H1 (cell line): ENCODE data around the gene RASGEF1C. TPM values are rescaled to one million over a fixed set of nuclear protein-coding genes. Genes with fewer than 3 reads are reported as not detected.

Experiments used
- CTCF ChIA-PET: fragments of 300-600 bp; sonication (Branson Sonifier 250); formaldehyde crosslinking; loops from one replicate; lab custom pipeline; 2021; ENCODE audit not compliant: partially characterized antibody; lab: Charles Lee
- POLR2A ChIA-PET: fragments of 300-600 bp; sonication (Branson Sonifier 250); formaldehyde crosslinking; loops from one replicate; lab custom pipeline; 2021; ENCODE audit warnings: inconsistent platforms; ENCODE audit not compliant: partially characterized antibody; lab: Charles Lee
- DNase-seq, 2 experiments: peaks; one replicate each; pipeline versions ENCODE4 v3.0.0 to v3.0.0-alpha.2; 2010 to 2022; ENCODE audit warnings: low spot score in 2 of 2, low read depth in 1 of 2, mixed read lengths in 1 of 2
- FAIRE-seq: peaks from 2 replicates; lab custom pipeline; 2011; peaks lifted over from hg19 to GRCh38; lab: Jason Lieb, UNC
- H2AFZ ChIP-seq: 2 replicates; pipeline ENCODE4 v1.8.1; 2012; ENCODE audit warnings: low read length, inconsistent platforms
- H2AK5ac ChIP-seq: 2 replicates; pipeline ENCODE4 v1.6.1; 2013; ENCODE audit warnings: low read depth, low read length
- H2BK120ac ChIP-seq: replicated peaks from 2 replicates; pipeline ENCODE3; 2013; ENCODE audit warnings: low read depth, low read length, inconsistent platforms
- H2BK12ac ChIP-seq: 2 replicates; pipeline ENCODE4 v1.6.1; 2013; ENCODE audit warnings: low read depth, low read length
- H2BK15ac ChIP-seq: 2 replicates; pipeline ENCODE4 v1.6.1; 2013; ENCODE audit warnings: low read length
- H2BK20ac ChIP-seq: 2 replicates; pipeline ENCODE4 v1.6.1; 2013; ENCODE audit warnings: low read length
- H2BK5ac ChIP-seq: 2 replicates; pipeline ENCODE4 v1.6.1; 2013; ENCODE audit warnings: low read depth, low read length
- H3K14ac ChIP-seq: 2 replicates; pipeline ENCODE4 v1.6.1; 2013; ENCODE audit warnings: inconsistent platforms; ENCODE audit not compliant: insufficient read length
- H3K18ac ChIP-seq: 2 replicates; pipeline ENCODE4 v1.6.1; 2013; ENCODE audit warnings: low read length; ENCODE audit errors: extremely low read depth
- H3K23ac ChIP-seq: 2 replicates; pipeline ENCODE4 v1.6.1; 2013; ENCODE audit warnings: inconsistent platforms; ENCODE audit not compliant: insufficient read length
- H3K23me2 ChIP-seq: 2 replicates; pipeline ENCODE4 v1.6.1; 2013; ENCODE audit warnings: low read depth, low read length
- H3K27ac ChIP-seq: 2 replicates; pipeline ENCODE4 v1.6.1; 2011; ENCODE audit warnings: low read depth, low read length, inconsistent platforms
- H3K27me3 ChIP-seq, 4 experiments: replicated peaks in 1 of 4; 1 replicate in 1 of 4; 2 replicates in 3 of 4; pipeline versions ENCODE4 v1.6.1 to v1.8.1; 2011 to 2013; ENCODE audit warnings: low read length in 3 of 4, mild to moderate bottlenecking in 3 of 4, inconsistent platforms in 2 of 4, mixed read lengths in 2 of 4, moderate library complexity in 1 of 4; ENCODE audit not compliant: control insufficient read depth in 3 of 4, insufficient read depth in 3 of 4; ENCODE audit errors: extremely low read depth in 1 of 4
- H3K36me3 ChIP-seq, 4 experiments: 2 replicates each; pipeline versions ENCODE4 v1.6.1 to v1.8.1; 2011 to 2013; ENCODE audit warnings: mild to moderate bottlenecking in 4 of 4, low read length in 3 of 4, moderate library complexity in 2 of 4, control low read depth in 1 of 4, inconsistent platforms in 1 of 4; ENCODE audit not compliant: insufficient read depth in 4 of 4, control insufficient read depth in 2 of 4
- H3K4ac ChIP-seq: replicated peaks from 2 replicates; pipeline ENCODE3; 2013; ENCODE audit warnings: low read length, low read depth, mixed read lengths, inconsistent platforms; ENCODE audit not compliant: insufficient read length
- H3K4me1 ChIP-seq, 4 experiments: replicated peaks in 1 of 4; 1 replicate in 1 of 4; 2 replicates in 3 of 4; pipeline versions ENCODE4 v1.6.1 to v1.8.1; 2011 to 2013; ENCODE audit warnings: low read length in 3 of 4, inconsistent platforms in 2 of 4, mixed read lengths in 1 of 4; ENCODE audit not compliant: insufficient read depth in 4 of 4, control insufficient read depth in 3 of 4
- H3K4me2 ChIP-seq, 2 experiments: 2 replicates each; pipeline versions ENCODE4 v1.6.1 to v1.8.1; 2011 to 2013; ENCODE audit warnings: low read depth in 2 of 2, low read length in 2 of 2, control low read depth in 1 of 2, inconsistent platforms in 1 of 2, mild to moderate bottlenecking in 1 of 2; ENCODE audit not compliant: insufficient read depth in 1 of 2
- H3K4me3 ChIP-seq, 4 experiments: fragments of 200-600, 300-600 bp in 1 of 4; sonication (generic), shearing (Covaris generic), sonication (Bioruptor Twin) in 1 of 4; 2 replicates each; pipeline versions ENCODE4 v1.5.1 to v1.8.1; 2011 to 2016; ENCODE audit warnings: low read length in 4 of 4, low read depth in 3 of 4, control low read depth in 2 of 4, inconsistent platforms in 2 of 4, mild to moderate bottlenecking in 2 of 4, mixed read lengths in 1 of 4, moderate library complexity in 1 of 4; ENCODE audit not compliant: insufficient read depth in 2 of 4; ENCODE audit errors: extremely low read depth in 1 of 4
- H3K56ac ChIP-seq: replicated peaks from 2 replicates; pipeline ENCODE3; 2013; ENCODE audit warnings: low read depth, mild to moderate bottlenecking, mixed read lengths, low read length, inconsistent platforms; ENCODE audit not compliant: insufficient read length
- H3K79me1 ChIP-seq: 2 replicates; pipeline ENCODE4 v1.6.1; 2013; ENCODE audit warnings: low read depth, low read length, control low read depth
- H3K79me2 ChIP-seq, 2 experiments: 2 replicates each; pipeline versions ENCODE4 v1.6.1 to v1.8.1; 2012 to 2013; ENCODE audit warnings: low read length in 2 of 2, mild to moderate bottlenecking in 2 of 2, inconsistent platforms in 1 of 2; ENCODE audit not compliant: insufficient read depth in 2 of 2, control insufficient read depth in 1 of 2
- H3K9ac ChIP-seq, 4 experiments: replicated peaks in 1 of 4; 1 replicate in 1 of 4; 2 replicates in 3 of 4; pipeline versions ENCODE4 v1.6.1 to v1.8.1; 2011 to 2013; ENCODE audit warnings: low read depth in 3 of 4, low read length in 3 of 4, control low read depth in 2 of 4, mild to moderate bottlenecking in 2 of 4, moderate library complexity in 2 of 4, inconsistent platforms in 1 of 4; ENCODE audit errors: extremely low read depth in 1 of 4
- H3K9me3 ChIP-seq, 2 experiments: 2 replicates each; pipeline versions ENCODE4 v1.6.1 to v1.8.1; 2012 to 2013; ENCODE audit warnings: mild to moderate bottlenecking in 2 of 2, moderate library complexity in 2 of 2, control low read depth in 1 of 2, inconsistent platforms in 1 of 2, low read depth in 1 of 2, low read length in 1 of 2, mixed read lengths in 1 of 2; ENCODE audit not compliant: insufficient read depth in 2 of 2
- H4K20me1 ChIP-seq, 2 experiments: replicated peaks in 1 of 2; 2 replicates each; pipeline versions ENCODE3 to v1.8.1; 2011 to 2013; ENCODE audit warnings: inconsistent platforms in 2 of 2, low read length in 2 of 2, mild to moderate bottlenecking in 1 of 2; ENCODE audit not compliant: insufficient read depth in 2 of 2, control insufficient read depth in 1 of 2
- H4K5ac ChIP-seq: 2 replicates; pipeline ENCODE4 v1.6.1; 2013; ENCODE audit warnings: low read length, low read depth, mixed read lengths, inconsistent platforms; ENCODE audit not compliant: insufficient read length
- H4K8ac ChIP-seq: 2 replicates; pipeline ENCODE4 v1.8.0; 2013; ENCODE audit warnings: mild to moderate bottlenecking, moderate library complexity, low read length, inconsistent platforms; ENCODE audit not compliant: insufficient read depth; ENCODE audit errors: extremely low read depth
- H4K91ac ChIP-seq: replicated peaks from 2 replicates; pipeline ENCODE3; 2013; ENCODE audit warnings: low read length, mixed read lengths, inconsistent platforms; ENCODE audit not compliant: insufficient read length
- CHD2 ChIP-seq: IDR thresholded peaks from 2 replicates; pipeline ENCODE4 v1.6.1; 2012; ENCODE audit warnings: low read length, improper control_type of control experiment
- CTBP2 ChIP-seq: IDR thresholded peaks from 2 replicates; pipeline ENCODE4 v1.7.0; 2011; ENCODE audit warnings: borderline replicate concordance, mild to moderate bottlenecking, moderate library complexity, mixed read lengths, low read length; ENCODE audit not compliant: insufficient read depth, insufficient read length
- HDAC2 ChIP-seq, 2 experiments: fragments of 300-600 bp in 1 of 2; sonication (generic) in 1 of 2; IDR thresholded peaks; 2 replicates each; pipeline ENCODE4 v1.6.1; 2011 to 2012; ENCODE audit warnings: low read depth in 2 of 2, low read length in 2 of 2, mild to moderate bottlenecking in 2 of 2, moderate library complexity in 2 of 2, borderline replicate concordance in 1 of 2, inconsistent platforms in 1 of 2
- KDM1A ChIP-seq: fragments of 200-600, 300-600 bp; sonication (generic); IDR thresholded peaks from 2 replicates; pipeline ENCODE4 v1.7.1; 2016; ENCODE audit warnings: mild to moderate bottlenecking, low read length, borderline replicate concordance
- NANOG ChIP-seq: IDR thresholded peaks from 2 replicates; pipeline ENCODE4 v1.6.1; 2011; ENCODE audit warnings: low read length, low read depth, mild to moderate bottlenecking, inconsistent platforms; ENCODE audit not compliant: insufficient read depth, poor library complexity, severe bottlenecking
- NRF1 ChIP-seq: IDR thresholded peaks from 2 replicates; pipeline ENCODE4 v1.6.1; 2011; ENCODE audit warnings: mild to moderate bottlenecking, low read depth, low read length, improper control_type of control experiment
- SP2 ChIP-seq: IDR thresholded peaks from 2 replicates; pipeline ENCODE4 v1.6.1; 2012; ENCODE audit warnings: mild to moderate bottlenecking, low read length, inconsistent platforms
- TEAD4 ChIP-seq: IDR thresholded peaks from 2 replicates; pipeline ENCODE4 v1.6.1; 2012; ENCODE audit warnings: low read depth, low read length, inconsistent platforms, mixed read lengths
- USF2 ChIP-seq: IDR thresholded peaks from 2 replicates; pipeline ENCODE4 v1.6.1; 2011; ENCODE audit warnings: low read length, improper control_type of control experiment
- ZNF274 ChIP-seq: IDR thresholded peaks from 2 replicates; pipeline ENCODE4 v1.7.0; 2012; ENCODE audit warnings: low read length, borderline replicate concordance; ENCODE audit errors: extremely low read depth
- WGBS, 2 experiments: shearing (Covaris generic) in 1 of 2; methylation state at CpG; one replicate each; pipeline versions ENCODE4 v1.1.6 to v1.1.7; 2013 to 2015; ENCODE audit warnings: low lambda C conversion rate in 2 of 2, mixed read lengths in 2 of 2, inconsistent platforms in 1 of 2, low coverage in 1 of 2, missing lambda C conversion rate in 1 of 2; ENCODE audit not compliant: insufficient replicate concordance in 2 of 2, insufficient coverage in 1 of 2, insufficient read length in 1 of 2; ENCODE audit errors: extremely low coverage in 1 of 2, missing lambda C conversion rate in 1 of 2; 5-methylcytosine and 5-hydroxymethylcytosine counted together
- polyA plus RNA-seq, 7 experiments: library from polyadenylated mRNA; depleted of rRNA in 3 of 7; stranded (reverse) in 5 of 7; unstranded in 2 of 7; fragments of >200 nt in 5 of 7; fragments of 200-250 nt in 2 of 7; gene quantifications; 1 replicate in 5 of 7; 2 replicates in 1 of 7; 4 replicates in 1 of 7; pipeline versions ENCODE4 v1.2.1 to v1.2.3, GENCODE V29; 2011 to 2013; ENCODE audit warnings: missing spikeins in 2 of 7, mixed read lengths in 2 of 7
- total RNA-seq: library from RNA; stranded (reverse); fragmentation: NEBNext Ultra II Directional; extraction: Animal tissue kit (Norgen Biotek cat#: 25700); gene quantifications from 2 replicates; pipeline ENCODE4 v1.2.1, GENCODE V29; 2021

RASGEF1C gene
- total and polyA plus RNA-seq, 2 of the 8 experiments (the other 6 are each of a cell fraction or from before 2014, with no cell fraction given) = 0.26 to 0.61 TPM

GRCh38 chr5:180212363-180213255, 3.6 kb upstream of the RASGEF1C start:
- H3K79me2 ChIP-seq = no peaks in the 10 kb centered on the region
- H3K23ac ChIP-seq = no peak overlapping the region
- DNase-seq (no peak), FAIRE-seq (no peak)
- H2AFZ ChIP-seq = no peak overlapping the region
- no peak overlapping the region for H3K9ac ChIP-seq
- ChIA-PET POLR2A (interaction anchor here (0.6 to 1.5 kb wide), 2 partner anchors 10 to 13 kb away, joined by 4 read pairs; no protein-coding TSS in a partner anchor), CTCF (interaction anchor here (1.2 to 6.5 kb wide), 2 partner anchors 15 to 394 kb away, joined by 4 to 61 read pairs; no protein-coding TSS in a partner anchor)
- H4K91ac ChIP-seq = no peak overlapping the region
- H2AK5ac ChIP-seq = no peak overlapping the region
- no peak overlapping the region for H2BK20ac ChIP-seq
- peaks cover 2% of the 10 kb centered on the region in 2 experiments; a peak in 1 of 4 replicates for H3K9me3 ChIP-seq
- peaks cover 11% of the 10 kb centered on the region for H3K23me2 ChIP-seq
- no peak overlapping the region for H4K8ac ChIP-seq
- H2BK5ac ChIP-seq = no peak overlapping the region
- H3K4me2 ChIP-seq = no peak overlapping the region
- no peak overlapping the region for H2BK120ac ChIP-seq
- WGBS, 2 experiments = 82% methylated on average over 19 of the region's 19 CpGs; no CpG with 5 or more reads in 1 of the 2 experiments
- no peak overlapping the region for H2BK12ac ChIP-seq
- peaks cover 0 to 14% of the 10 kb centered on the region in 2 experiments for H4K20me1 ChIP-seq
- H3K27ac ChIP-seq = no peak overlapping the region
- H2BK15ac ChIP-seq = no peak overlapping the region
- H3K18ac ChIP-seq = no peak overlapping the region
- H3K4me1 ChIP-seq = peaks cover 0 to 8% (median 4%) of the 10 kb centered on the region in 4 experiments; a peak in 4 of 7 replicates
- peaks cover 7 to 23% (median 14%) of the 10 kb centered on the region in 4 experiments; a peak in 6 of 7 replicates for H3K27me3 ChIP-seq
- H3K4me3 ChIP-seq = no peak overlapping the region
- H3K4ac ChIP-seq = no peak overlapping the region
- H3K36me3 ChIP-seq = no peaks in the 10 kb centered on the region
- H3K56ac ChIP-seq = no peak overlapping the region
- no peak overlapping the region for H3K14ac ChIP-seq
- H3K79me1 ChIP-seq = no peaks in the 10 kb centered on the region
- H4K5ac ChIP-seq = no peak overlapping the region
- no peak for TF ChIP-seq TEAD4
- TF ChIP-seq CTBP2 = no peak
- no peak for TF ChIP-seq HDAC2 (IDR thresholded peaks at IDR 0.05; ENCODE audit: borderline replicate concordance in 1 of 2, low read depth in 2 of 2, low read length in 2 of 2)
- no peak for TF ChIP-seq ZNF274
- TF ChIP-seq KDM1A = no peak
- TF ChIP-seq CHD2 = no peak
- TF ChIP-seq USF2 = no peak
- no peak for TF ChIP-seq SP2
- TF ChIP-seq NRF1 = no peak
- no peak for TF ChIP-seq NANOG
